Measurements from ENCODE around the gene MRPL38. TPM values are rescaled to one million over a fixed set of nuclear protein-coding genes. Genes with fewer than 3 reads are reported as not detected.
A peak's percentile ranks its signal among the peaks of the same experiment; 100 is the strongest.
"Not testable (repeated sequence)": the region's sequence is repeated elsewhere in the genome, so short reads cannot be mapped to it uniquely, and the experiment has no call there.

The MRPL38 gene
- total RNA-seq, 2 donors from 2014 or later: 47.7 to 77.8 TPM

DNA sequence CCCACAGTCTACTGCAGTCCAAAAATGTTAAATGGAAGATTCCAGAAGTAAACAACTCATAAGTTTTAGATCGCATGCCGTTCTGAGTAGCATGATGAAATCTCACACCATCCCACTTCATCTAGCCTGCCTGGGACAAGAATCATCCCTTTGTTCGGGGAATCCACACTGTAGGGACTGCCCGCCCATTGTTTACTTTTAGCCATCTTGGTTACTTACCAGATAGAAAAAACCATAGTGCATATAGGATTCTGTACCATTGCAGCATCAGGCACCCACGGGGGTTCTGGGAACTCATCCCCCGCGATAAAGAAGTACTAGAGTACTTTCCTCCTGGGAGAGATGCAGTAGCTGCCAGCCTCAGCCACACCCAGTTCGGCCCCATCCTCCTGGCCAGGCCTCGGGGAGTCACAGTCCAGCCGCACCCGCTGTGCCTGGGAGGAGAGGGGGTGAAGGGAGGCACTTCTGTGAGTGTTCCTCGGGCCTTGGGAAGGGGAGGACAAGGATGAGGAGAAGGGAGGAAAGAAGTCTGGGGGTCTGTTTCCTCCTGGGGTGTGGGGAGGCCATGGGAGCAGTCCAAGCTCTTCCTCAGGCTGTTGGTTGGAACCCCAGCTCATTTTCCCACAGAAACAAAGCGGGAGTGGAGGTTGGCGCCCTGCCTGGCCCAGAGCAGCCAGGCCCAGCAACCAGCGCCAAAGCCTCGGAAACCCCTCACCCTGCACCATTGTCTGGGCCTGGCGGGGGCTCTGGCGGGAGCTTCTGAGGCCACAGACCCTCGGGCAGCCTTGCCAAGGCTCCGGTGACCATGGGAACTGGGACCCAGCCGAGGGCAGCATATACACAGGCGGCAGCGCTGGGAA is 35.2 kb downstream of the MRPL38 start:
- H3K9me3 ChIP-seq: no peaks in the 10 kb centered on the region
- no peak for ATAC-seq
- H3K27me3 ChIP-seq: no peaks in the 10 kb centered on the region
- no peaks in the 10 kb centered on the region for H3K36me3 ChIP-seq (replicated peaks in 1 of 2; ENCODE audit: insufficient read depth in 1 of 2, low read depth in 2 of 2)
- H3K27ac ChIP-seq: peak overlapping the region in 2 of 4 donors; percentile 30 to 40
- no peak for TF ChIP-seq POLR2A (IDR thresholded peaks at IDR 0.05)
- TF ChIP-seq, protein P1, sequence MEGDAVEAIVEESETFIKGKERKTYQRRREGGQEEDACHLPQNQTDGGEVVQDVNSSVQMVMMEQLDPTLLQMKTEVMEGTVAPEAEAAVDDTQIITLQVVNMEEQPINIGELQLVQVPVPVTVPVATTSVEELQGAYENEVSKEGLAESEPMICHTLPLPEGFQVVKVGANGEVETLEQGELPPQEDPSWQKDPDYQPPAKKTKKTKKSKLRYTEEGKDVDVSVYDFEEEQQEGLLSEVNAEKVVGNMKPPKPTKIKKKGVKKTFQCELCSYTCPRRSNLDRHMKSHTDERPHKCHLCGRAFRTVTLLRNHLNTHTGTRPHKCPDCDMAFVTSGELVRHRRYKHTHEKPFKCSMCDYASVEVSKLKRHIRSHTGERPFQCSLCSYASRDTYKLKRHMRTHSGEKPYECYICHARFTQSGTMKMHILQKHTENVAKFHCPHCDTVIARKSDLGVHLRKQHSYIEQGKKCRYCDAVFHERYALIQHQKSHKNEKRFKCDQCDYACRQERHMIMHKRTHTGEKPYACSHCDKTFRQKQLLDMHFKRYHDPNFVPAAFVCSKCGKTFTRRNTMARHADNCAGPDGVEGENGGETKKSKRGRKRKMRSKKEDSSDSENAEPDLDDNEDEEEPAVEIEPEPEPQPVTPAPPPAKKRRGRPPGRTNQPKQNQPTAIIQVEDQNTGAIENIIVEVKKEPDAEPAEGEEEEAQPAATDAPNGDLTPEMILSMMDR (IDR thresholded peaks at IDR 0.05): no peak
- H3K4me3 ChIP-seq: no peak overlapping the region
- H3K4me1 ChIP-seq: peaks cover 11% of the 10 kb centered on the region
- 67 to 74% methylated on average over 18 to 23 of the region's 23 CpGs for WGBS, 2 donors
- intact Hi-C loops (cut with DNase I): no loop called here
- no peak for DNase-seq

DNA sequence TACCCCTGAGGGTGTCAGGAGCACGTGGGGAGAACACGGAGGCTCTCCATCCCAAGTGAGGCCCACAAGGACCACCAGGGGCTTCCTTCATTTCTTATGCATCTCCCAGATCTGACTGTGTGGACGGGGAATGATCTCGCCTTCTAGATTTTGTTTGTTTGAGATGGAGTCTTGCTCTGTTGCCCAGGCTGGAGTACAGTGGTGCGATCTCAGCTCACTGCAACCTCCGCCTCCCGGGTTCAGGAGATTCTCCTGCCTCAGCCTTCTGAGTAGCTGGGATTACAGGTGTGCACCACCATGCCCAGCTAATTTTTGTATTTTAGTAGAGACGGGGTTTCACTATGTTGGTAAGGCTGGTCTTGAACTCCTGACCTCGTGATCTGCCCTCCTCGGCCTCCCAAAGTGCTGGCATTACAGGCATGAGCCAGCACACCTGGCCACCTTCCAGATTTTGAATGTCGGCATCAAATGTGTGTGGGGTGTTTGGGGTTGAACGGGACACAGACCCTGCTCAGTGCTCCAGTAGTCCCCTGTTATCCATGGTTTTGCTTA is 35.9 kb downstream of the MRPL38 start:
- H3K9me3 ChIP-seq; DNase-seq; H3K27me3 ChIP-seq; ATAC-seq; H3K36me3 ChIP-seq (replicated peaks in 1 of 2; ENCODE audit: insufficient read depth in 1 of 2, low read depth in 2 of 2); H3K4me3 ChIP-seq; intact Hi-C loops (cut with DNase I): not testable (repeated sequence)
- Histone ChIP-seq H3K27ac (peak overlapping the region in 1 of 4 donors; percentile 30), H3K4me1 (peaks cover 11% of the 10 kb centered on the region)
- 78 to 85% methylated on average over 11 to 12 of the region's 12 CpGs for WGBS, 2 donors

DNA sequence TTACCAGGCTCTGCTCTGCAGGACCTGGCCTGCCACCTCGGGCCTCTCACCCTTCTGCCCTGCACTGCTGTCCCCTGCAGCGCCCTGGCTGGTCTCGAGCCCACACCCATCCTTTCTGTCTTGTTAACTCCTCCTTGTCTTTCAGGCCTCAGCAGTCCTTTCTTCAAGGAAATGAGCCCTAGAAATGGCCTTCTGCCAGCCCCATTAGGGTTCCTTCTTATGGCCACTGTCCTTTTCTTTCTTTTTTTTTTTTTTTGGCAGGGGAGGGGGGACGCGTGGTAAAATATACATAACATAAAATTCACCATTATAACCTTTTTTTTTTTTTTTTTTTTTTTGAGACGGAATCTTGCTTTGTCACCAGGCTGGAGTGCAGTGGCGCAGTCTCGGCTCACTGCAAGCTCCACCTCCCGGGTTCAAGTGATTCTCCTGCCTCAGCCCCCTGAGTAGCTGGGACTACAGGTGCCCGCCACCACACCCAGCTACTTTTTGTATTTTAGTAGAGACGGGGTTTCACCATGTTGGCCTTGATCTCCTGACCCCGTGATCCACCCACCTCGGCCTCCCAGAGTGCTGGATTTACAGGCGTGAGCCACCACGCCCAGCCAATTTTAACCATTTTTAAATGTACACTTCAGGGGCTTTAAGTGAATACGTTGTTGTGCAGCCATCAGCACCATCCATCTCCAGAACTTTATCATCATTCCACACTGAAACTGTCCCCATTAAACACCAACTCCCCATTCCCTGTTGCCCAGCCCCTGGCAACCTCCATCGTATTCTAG is 39.1 kb downstream of the MRPL38 start:
- 77 to 82% methylated on average over 16 to 17 of the region's 17 CpGs for WGBS, 2 donors
- H3K36me3 ChIP-seq (replicated peaks in 1 of 2; ENCODE audit: insufficient read depth in 1 of 2, low read depth in 2 of 2); H3K27ac ChIP-seq; H3K9me3 ChIP-seq; ATAC-seq; H3K4me1 ChIP-seq; H3K4me3 ChIP-seq; intact Hi-C loops (cut with DNase I); H3K27me3 ChIP-seq; DNase-seq: not testable (repeated sequence)

DNA sequence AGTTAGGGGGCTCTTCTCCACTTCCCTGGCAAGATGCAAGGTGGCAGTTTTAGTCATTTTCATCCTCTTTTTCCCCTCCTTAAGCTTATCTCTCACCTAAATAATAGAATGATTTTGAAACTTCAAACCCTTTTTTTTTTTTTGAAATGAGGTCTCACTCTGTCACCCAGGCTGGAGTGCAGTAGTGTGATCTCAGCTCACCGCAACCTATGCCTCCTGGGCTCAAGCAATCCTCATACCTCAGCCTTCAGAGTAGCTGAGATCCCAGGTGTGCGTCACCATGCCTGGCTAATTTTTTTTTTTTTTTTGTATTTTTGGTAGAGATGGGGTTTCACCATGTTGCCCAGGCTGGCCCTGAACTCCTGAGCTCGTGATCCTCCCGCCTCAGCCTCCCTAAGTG is 39.8 kb downstream of the MRPL38 start:
- H3K4me1 ChIP-seq; H3K9me3 ChIP-seq; DNase-seq; H3K27ac ChIP-seq; H3K27me3 ChIP-seq; H3K4me3 ChIP-seq; H3K36me3 ChIP-seq (replicated peaks in 1 of 2; ENCODE audit: insufficient read depth in 1 of 2, low read depth in 2 of 2); ATAC-seq; intact Hi-C loops (cut with DNase I): not testable (repeated sequence)
- WGBS, 2 donors: 79 to 88% methylated on average over 4 of the region's 4 CpGs

DNA sequence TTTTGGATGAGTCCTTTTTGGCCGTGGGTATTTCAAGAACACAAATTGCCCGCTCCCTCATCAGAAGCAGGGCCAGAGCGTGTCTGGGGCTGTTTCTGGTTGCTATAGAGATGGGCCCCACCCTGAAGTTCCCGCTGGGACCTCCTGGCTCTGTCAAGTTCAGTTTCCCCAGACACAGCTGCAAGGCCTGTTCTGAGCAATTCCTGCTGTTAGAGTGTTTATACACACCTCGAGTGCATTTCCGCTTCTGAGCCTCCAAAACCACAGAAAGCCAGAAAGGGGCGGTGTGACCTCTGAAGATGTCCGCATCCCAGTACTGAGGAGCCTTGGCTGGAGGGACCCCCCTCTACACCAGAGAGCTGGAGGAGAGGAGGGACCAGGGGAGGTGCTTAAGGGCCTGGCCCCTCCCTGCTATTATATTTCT is 40.2 kb downstream of the MRPL38 start:
- no peak for TF ChIP-seq POLR2A (IDR thresholded peaks at IDR 0.05)
- TF ChIP-seq, protein P1 (IDR thresholded peaks at IDR 0.05): no peak
- H3K4me3 ChIP-seq: no peak overlapping the region
- ATAC-seq: peak; percentile 25
- 62 to 85% methylated on average over 4 to 8 of the region's 8 CpGs for WGBS, 2 donors
- H3K27ac ChIP-seq: no peak overlapping the region
- no peaks in the 10 kb centered on the region for H3K36me3 ChIP-seq (replicated peaks in 1 of 2; ENCODE audit: insufficient read depth in 1 of 2, low read depth in 2 of 2)
- intact Hi-C loops (cut with DNase I): no loop called here
- DNase-seq: peak in 3 of 4 donors; percentile 31 to 59 (median 39)
- no peaks in the 10 kb centered on the region for H3K9me3 ChIP-seq
- H3K27me3 ChIP-seq: no peaks in the 10 kb centered on the region
- H3K4me1 ChIP-seq: no peaks in the 10 kb centered on the region

DNA sequence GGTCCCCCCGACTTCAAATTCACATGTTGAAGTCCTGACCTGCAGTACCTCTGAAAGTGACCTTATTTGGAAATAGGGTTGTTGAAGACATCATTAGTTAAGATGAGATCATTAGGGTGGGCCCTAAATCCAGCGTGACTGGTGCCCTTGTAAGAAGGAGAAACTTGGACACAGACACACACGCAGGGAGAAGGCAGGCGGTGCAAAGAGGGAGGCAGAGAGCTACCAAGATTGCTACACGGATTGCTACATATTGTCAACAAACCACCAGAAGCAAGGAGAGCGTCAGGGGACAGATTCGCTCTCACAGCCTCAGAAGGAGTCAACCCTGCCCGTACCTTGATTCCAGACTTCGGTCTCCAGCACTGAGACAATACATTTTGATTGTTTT is 42.8 kb downstream of the MRPL38 start:
- Histone ChIP-seq H3K9me3 (no peaks in the 10 kb centered on the region), H3K27me3 (no peaks in the 10 kb centered on the region), H3K36me3 (replicated peaks in 1 of 2; ENCODE audit: insufficient read depth in 1 of 2, low read depth in 2 of 2) (no peaks in the 10 kb centered on the region), H3K4me3 (no peak overlapping the region), H3K4me1 (no peaks in the 10 kb centered on the region), H3K27ac (no peak overlapping the region)
- intact Hi-C loops (cut with DNase I): no loop called here
- 76 to 79% methylated on average over 9 of the region's 9 CpGs for WGBS, 2 donors
- TF ChIP-seq, protein P1 (IDR thresholded peaks at IDR 0.05): no peak
- TF ChIP-seq POLR2A (IDR thresholded peaks at IDR 0.05): no peak
- ATAC-seq (no peak), DNase-seq (no peak)

DNA sequence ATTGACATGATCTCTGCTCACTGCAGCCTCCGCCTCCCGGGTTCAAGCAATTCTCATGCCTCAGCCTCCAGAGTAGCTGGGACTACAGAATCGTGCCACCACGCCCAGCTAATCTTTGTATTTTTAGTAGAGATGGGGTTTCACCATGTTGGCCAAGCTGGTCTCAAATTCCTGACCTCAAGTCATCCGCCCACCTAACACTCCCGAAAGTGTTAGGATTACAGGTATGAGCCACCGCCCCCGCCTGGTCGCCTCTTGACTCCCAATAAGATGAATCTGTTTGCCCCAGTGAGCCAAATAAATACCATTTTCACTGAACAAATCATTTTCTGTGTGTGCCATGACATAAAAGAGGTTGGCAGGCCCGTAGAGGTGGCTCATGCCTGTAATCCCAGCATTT is 45.3 kb downstream of the MRPL38 start:
- ATAC-seq; H3K9me3 ChIP-seq; intact Hi-C loops (cut with DNase I); DNase-seq; H3K4me3 ChIP-seq; H3K36me3 ChIP-seq (replicated peaks in 1 of 2; ENCODE audit: insufficient read depth in 1 of 2, low read depth in 2 of 2); H3K4me1 ChIP-seq; H3K27me3 ChIP-seq: not testable (repeated sequence)
- 83 to 86% methylated on average over 10 of the region's 10 CpGs for WGBS, 2 donors
- H3K27ac ChIP-seq: peak overlapping the region in 1 of 4 donors; percentile 57
